GM21528 (cell line): ENCODE measurements around the gene GVQW3.

Source experiments
- ATAC-seq: cut with Tn5 transposase; IDR thresholded peaks from one replicate; pipeline ENCODE4 v1.9.1; 2021; ENCODE audit warnings: mild to moderate bottlenecking, moderate library complexity; ENCODE audit not compliant: unreplicated experiment, low FRiP score

The GVQW3 gene

DNA sequence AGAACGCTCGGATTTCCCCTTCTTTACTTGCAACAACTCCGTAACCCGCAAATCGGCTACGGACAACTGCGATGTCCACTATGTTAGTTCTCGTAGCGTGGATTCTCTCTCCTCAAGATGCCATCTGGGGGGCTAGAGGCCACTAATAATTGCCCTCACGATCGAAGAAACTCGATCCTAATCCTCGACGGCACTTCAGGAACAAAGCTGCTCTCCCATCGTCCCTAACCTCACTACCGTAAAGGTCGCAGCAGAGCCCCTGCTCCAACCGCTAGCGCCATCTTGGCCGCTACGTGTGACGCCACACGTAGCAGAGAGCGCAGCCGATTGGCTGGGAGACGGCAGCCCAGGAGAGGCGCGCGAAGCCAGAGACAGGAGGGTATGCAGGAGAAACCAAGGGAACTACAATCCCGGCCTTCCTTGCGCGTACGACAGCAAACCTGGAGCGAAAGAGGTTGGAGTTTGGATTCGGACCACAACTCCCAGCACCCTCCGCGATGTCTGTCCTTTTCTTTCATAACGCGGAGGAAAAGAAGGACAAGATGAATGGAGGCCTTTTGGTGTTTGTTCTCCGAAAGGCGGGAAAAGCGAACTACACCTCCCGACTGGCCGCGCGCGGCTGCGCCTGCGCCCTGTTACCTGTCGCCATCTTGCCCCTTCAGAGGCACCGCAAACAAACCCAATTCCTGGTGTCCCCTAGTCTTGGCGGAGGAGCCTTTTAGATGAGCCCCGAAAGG is 63.4 kb downstream of the GVQW3 start, which contains the start of gene EMSY:
Gene EMSY, plus strand, starts transcription at position 635 of the 737 bp plus-strand sequence. CDS start 1,921 bp downstream, outside the sequence.
- peak; percentile 95 for ATAC-seq

DNA sequence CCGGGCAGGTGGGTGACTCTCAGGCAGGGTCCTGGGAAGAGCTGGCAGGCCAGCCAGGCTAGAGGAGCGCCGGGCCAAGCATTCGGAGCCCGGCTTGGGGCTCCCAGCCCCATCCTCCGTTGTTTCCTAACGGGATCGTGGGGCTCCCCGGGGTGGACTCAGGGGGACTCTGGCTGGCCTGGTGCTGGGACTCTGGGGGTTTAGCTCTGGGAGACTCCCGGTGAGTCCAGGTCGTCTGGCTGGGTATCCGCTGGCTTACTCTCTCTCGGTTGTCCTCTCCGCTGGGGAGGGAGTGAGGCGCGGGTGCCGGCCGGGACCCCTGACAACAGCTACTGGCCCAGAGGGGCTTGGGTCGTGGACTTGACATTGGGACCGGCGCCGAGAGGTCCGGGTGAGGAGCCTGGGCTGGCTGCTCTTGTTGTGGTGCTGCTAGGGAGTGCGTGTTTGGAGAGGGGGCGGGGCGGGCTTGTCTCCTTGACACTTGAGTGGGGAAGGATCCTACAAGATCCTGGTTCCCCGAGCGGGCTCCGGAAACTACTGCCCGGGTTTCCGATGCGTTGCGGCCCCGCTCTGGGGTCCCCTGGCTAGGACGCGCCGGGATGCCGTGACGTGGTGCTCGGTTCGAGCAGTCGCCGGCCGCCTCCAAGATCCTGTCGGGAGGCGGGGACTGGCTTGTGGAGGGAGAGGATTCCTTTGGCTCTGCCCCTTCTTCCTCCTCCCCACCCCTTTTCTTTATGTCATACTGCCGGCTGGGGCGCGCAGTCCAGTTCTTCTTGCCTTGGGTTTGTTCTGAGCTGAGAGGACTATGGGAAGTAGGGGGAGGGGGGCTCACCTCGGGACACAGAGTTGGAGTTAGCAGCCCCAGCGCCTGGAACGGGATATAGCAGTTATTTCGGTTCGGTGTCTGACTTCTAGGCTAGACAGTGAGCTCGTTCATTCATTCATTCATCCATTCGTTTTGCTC is 64.3 kb downstream of the GVQW3 start:
- peak; percentile 34 for ATAC-seq

DNA sequence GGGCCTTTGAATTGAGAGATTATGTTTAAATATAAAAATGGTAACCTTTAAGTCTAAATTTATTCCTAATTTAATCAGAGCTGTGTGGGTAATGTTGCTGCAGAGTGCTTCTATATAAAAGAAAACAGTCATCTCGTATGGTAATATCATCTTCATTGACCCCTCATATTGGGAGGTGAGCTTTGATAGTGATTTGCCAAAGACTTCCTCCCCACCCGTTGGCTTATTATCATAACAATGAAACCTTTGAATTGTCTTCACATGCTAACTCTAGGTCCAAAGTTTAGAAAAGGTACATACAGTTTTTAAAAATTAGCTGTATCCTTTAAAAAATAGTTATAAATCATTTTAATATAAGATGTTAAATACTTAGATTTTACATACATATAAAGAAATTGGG is 67.4 kb downstream of the GVQW3 start:
- no peak for ATAC-seq

DNA sequence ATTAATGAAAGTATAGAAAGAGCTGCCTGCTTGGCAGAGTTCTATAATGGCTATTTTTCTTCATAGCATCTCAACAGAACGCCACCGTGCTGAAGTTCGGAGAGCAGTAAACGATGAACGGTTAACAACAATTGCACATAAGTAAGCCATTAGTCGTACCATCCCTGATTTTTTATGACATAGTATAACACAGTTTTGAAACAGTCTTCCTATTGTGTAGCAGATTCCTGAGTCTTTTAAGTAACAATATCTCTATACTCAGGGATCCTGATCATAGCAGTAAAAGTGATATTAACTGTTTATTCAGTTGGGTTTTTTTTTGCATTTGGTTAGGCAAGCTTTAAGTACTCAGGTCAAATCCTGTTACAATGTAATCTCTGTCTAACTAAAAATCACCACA is 72.1 kb downstream of the GVQW3 start:
- ATAC-seq = no peak

DNA sequence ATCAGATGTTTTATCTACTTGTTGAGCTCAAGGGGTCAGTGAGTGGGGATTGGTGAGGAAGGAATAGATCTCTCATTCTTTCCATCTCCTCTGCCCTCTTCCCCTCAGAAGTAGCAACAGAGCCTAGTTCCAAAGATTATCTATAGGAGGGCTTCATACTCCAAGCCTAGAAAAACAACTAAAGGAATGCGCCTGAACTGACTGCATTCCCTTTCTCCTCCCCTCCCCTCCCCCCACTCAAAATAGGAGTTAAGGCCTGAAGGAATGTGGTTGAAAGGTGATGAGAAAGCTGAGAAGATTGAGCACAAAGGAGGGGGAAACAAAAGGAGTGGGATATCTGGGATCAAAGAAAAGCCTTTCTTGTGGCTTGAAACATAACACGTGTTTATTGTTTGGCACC is 74.2 kb downstream of the GVQW3 start:
- no peak for ATAC-seq

DNA sequence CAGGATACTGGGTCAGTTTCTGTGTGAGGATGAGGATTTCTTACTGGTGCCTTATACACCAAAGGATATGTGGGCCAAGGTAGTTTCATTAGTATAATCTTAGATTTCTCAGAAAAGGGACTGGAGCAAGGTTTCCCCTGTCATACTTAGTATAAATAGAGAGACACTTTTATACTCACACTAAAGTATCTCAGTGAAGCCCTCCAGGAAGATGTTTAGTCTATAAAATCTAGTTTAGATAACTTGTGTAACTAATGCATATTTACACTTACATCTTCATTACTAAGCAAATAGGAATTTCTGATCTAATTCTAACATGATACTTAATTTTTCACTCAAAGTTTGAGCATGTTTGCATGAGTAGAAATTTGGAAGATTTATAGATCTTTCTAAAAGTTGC is 74.8 kb downstream of the GVQW3 start:
- no peak for ATAC-seq

DNA sequence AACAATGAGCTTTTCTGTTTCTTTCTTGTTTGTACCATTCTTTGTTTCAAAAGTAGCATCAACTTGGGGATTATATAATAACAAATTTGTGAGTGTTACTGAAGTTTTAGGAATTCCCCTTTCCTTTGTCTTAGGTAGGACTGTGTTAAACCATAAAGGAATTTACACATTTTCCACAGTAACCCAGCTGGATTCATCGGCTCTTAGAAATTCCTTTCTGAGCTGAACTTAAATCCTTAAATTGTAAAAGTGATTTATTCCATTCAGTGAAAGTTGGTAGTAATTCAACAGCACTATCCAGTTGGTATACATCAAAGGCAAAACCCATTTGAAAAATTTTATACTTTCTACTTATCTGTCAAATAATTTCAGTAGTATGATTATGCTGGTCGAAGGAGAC is 75.4 kb downstream of the GVQW3 start:
- ATAC-seq = no peak
